Measurements from ENCODE around the gene PRICKLE1. TPM values are rescaled to one million over a fixed set of nuclear protein-coding genes. Genes with fewer than 3 reads are reported as not detected.

The PRICKLE1 gene
- total RNA-seq, 4 donors from 2014 or later: 5.9 to 61.4 (median 28.4) TPM

- TF ChIP-seq CTCF (IDR thresholded peaks at IDR 0.05) (no peak), POLR2A (IDR thresholded peaks at IDR 0.05) (no peak)
- Histone ChIP-seq H3K4me3 (no peak overlapping the region), H3K27ac (no peak overlapping the region), H3K9me3 (no peaks in the 10 kb centered on the region), H3K4me1 (no peaks in the 10 kb centered on the region), H3K36me3 (no peaks in the 10 kb centered on the region), H3K27me3 (no peaks in the 10 kb centered on the region)
- intact Hi-C loops (cut with DNase I; ENCODE audit: low total_unique reads): no loop called here
- no peak for DNase-seq
Observed at GRCh38 chr12:42458575-42458974, 131.0 kb downstream of the PRICKLE1 start.

GRCh38 chr12:42450248-42450647 lies 139.3 kb downstream of the PRICKLE1 start:
- no peak for TF ChIP-seq CTCF (IDR thresholded peaks at IDR 0.05)
- no peak overlapping the region for H3K4me3 ChIP-seq
- intact Hi-C loops (cut with DNase I; ENCODE audit: low total_unique reads): no loop called here

GRCh38 chr12:42448841-42449240 lies 140.7 kb downstream of the PRICKLE1 start:
- TF ChIP-seq CTCF (IDR thresholded peaks at IDR 0.05): no peak
- no peak for TF ChIP-seq POLR2A (IDR thresholded peaks at IDR 0.05)
- Histone ChIP-seq H3K36me3 (no peaks in the 10 kb centered on the region), H3K27me3 (no peaks in the 10 kb centered on the region), H3K4me1 (no peaks in the 10 kb centered on the region), H3K27ac (no peak overlapping the region), H3K4me3 (no peak overlapping the region), H3K9me3 (no peaks in the 10 kb centered on the region)
- intact Hi-C loops (cut with DNase I; ENCODE audit: low total_unique reads): no loop called here
- DNase-seq: no peak

More at GRCh38 chr12:42450248-42450647, 139.3 kb downstream of the PRICKLE1 start:
- Histone ChIP-seq H3K27me3 (no peaks in the 10 kb centered on the region), H3K9me3 (no peaks in the 10 kb centered on the region), H3K4me1 (no peaks in the 10 kb centered on the region), H3K27ac (no peak overlapping the region), H3K36me3 (no peaks in the 10 kb centered on the region)
- DNase-seq: no peak

- Histone ChIP-seq H3K4me1 (no peaks in the 10 kb centered on the region), H3K4me3 (no peak overlapping the region), H3K9me3 (no peaks in the 10 kb centered on the region), H3K27me3 (no peaks in the 10 kb centered on the region), H3K36me3 (no peaks in the 10 kb centered on the region), H3K27ac (no peak overlapping the region)
- DNase-seq: no peak
- TF ChIP-seq POLR2A (IDR thresholded peaks at IDR 0.05): no peak
- TF ChIP-seq CTCF (IDR thresholded peaks at IDR 0.05): no peak
- intact Hi-C loops (cut with DNase I; ENCODE audit: low total_unique reads): no loop called here
Observed at GRCh38 chr12:42447371-42447786, 142.2 kb downstream of the PRICKLE1 start.

GRCh38 chr12:42446761-42447160 lies 142.8 kb downstream of the PRICKLE1 start:
- Histone ChIP-seq H3K27ac (no peak overlapping the region), H3K4me3 (no peak overlapping the region), H3K9me3 (no peaks in the 10 kb centered on the region), H3K4me1 (no peaks in the 10 kb centered on the region), H3K36me3 (no peaks in the 10 kb centered on the region), H3K27me3 (no peaks in the 10 kb centered on the region)
- DNase-seq: no peak
- intact Hi-C loops (cut with DNase I; ENCODE audit: low total_unique reads): no loop called here
- TF ChIP-seq POLR2A (IDR thresholded peaks at IDR 0.05) (no peak), CTCF (IDR thresholded peaks at IDR 0.05) (no peak)

Measured in uterus (tissue), 4 donors.